Liver (tissue), 9 donors: ENCODE measurements around the gene NXT1. TPM values are rescaled to one million over a fixed set of nuclear protein-coding genes. Genes with fewer than 3 reads are reported as not detected.

Source experiments
- DNase-seq: peaks from one replicate; pipeline ENCODE4 v3.0.0-alpha.2; 2017; ENCODE audit warnings: low spot score
- H3K27ac ChIP-seq, 2 donors: one replicate each; pipeline ENCODE4 v1.7.0; 2013; ENCODE audit warnings: inconsistent platforms in 2 of 2, low read length in 2 of 2, control low read depth in 1 of 2, low read depth in 1 of 2, mild to moderate bottlenecking in 1 of 2
- H3K27me3 ChIP-seq, 4 donors: one replicate each; pipeline versions ENCODE4 v1.6.1 to v1.7.0; 2013; ENCODE audit warnings: low read length in 3 of 4, inconsistent platforms in 1 of 4, mild to moderate bottlenecking in 1 of 4, moderate library complexity in 1 of 4; ENCODE audit not compliant: control insufficient read depth in 4 of 4, insufficient read depth in 4 of 4
- H3K36me3 ChIP-seq, 4 donors: one replicate each; pipeline versions ENCODE4 v1.6.1 to v1.7.0; 2013; ENCODE audit warnings: low read length in 3 of 4, mild to moderate bottlenecking in 3 of 4, low read depth in 1 of 4, moderate library complexity in 1 of 4; ENCODE audit not compliant: control insufficient read depth in 4 of 4, insufficient read depth in 3 of 4
- H3K4me1 ChIP-seq, 4 donors: one replicate each; pipeline versions ENCODE4 v1.6.1 to v1.7.0; 2013; ENCODE audit warnings: low read length in 3 of 4, mild to moderate bottlenecking in 3 of 4, moderate library complexity in 1 of 4; ENCODE audit not compliant: control insufficient read depth in 4 of 4, insufficient read depth in 4 of 4
- H3K4me3 ChIP-seq, 3 donors: one replicate each; pipeline versions ENCODE4 v1.6.1 to v1.7.0; 2013; ENCODE audit warnings: low read length in 3 of 3, control low read depth in 1 of 3, low read depth in 1 of 3, mild to moderate bottlenecking in 1 of 3
- H3K9ac ChIP-seq, 2 donors: one replicate each; pipeline ENCODE4 v1.7.0; 2013; ENCODE audit warnings: low read length in 2 of 2, mild to moderate bottlenecking in 2 of 2, moderate library complexity in 2 of 2, control low read depth in 1 of 2, low read depth in 1 of 2
- H3K9me3 ChIP-seq, 4 donors: one replicate each; pipeline versions ENCODE4 v1.6.1 to v1.7.0; 2013; ENCODE audit warnings: low read length in 3 of 4; ENCODE audit not compliant: control insufficient read depth in 4 of 4
- EGR1 ChIP-seq, 2 donors: IDR thresholded peaks; 2 replicates each; pipeline ENCODE4 v1.6.1; 2016 to 2018; ENCODE audit warnings: antibody characterized with exemption in 2 of 2, low read depth in 2 of 2
- FOXA1 ChIP-seq: IDR thresholded peaks from 2 replicates; pipeline ENCODE4 v1.6.1; 2016; ENCODE audit warnings: antibody characterized with exemption
- GABPA ChIP-seq, 2 donors: IDR thresholded peaks in 1 of 2; conservative IDR thresholded peaks in 1 of 2; 2 replicates each; pipeline ENCODE4 v1.6.1; 2016; ENCODE audit warnings: antibody characterized with exemption in 2 of 2, mild to moderate bottlenecking in 1 of 2, moderate library complexity in 1 of 2
- HNF4A ChIP-seq, 2 donors: conservative IDR thresholded peaks; 2 replicates each; pipeline ENCODE4 v1.6.1; 2016; ENCODE audit warnings: antibody characterized with exemption in 2 of 2, mild to moderate bottlenecking in 2 of 2
- HNF4G ChIP-seq: IDR thresholded peaks from 2 replicates; pipeline ENCODE4 v1.6.1; 2016; ENCODE audit warnings: antibody characterized with exemption
- JUND ChIP-seq, 2 donors: IDR thresholded peaks; 2 replicates each; pipeline ENCODE4 v1.6.1; 2016; ENCODE audit warnings: antibody characterized with exemption in 2 of 2
- NR2F2 ChIP-seq: IDR thresholded peaks from 2 replicates; pipeline ENCODE4 v1.6.1; 2016; ENCODE audit warnings: antibody characterized with exemption
- RAD21 ChIP-seq, 2 donors: IDR thresholded peaks; 2 replicates each; pipeline ENCODE4 v1.6.1; 2016; ENCODE audit warnings: antibody characterized with exemption in 2 of 2, mild to moderate bottlenecking in 2 of 2
- RXRA ChIP-seq, 2 donors: IDR thresholded peaks; 2 replicates each; pipeline ENCODE4 v1.6.1; 2017 to 2018; ENCODE audit warnings: antibody characterized with exemption in 2 of 2, mild to moderate bottlenecking in 1 of 2
- SP1 ChIP-seq: IDR thresholded peaks from 2 replicates; pipeline ENCODE4 v1.6.1; 2018; ENCODE audit warnings: antibody characterized with exemption, mild to moderate bottlenecking
- YY1 ChIP-seq: IDR thresholded peaks from 2 replicates; pipeline ENCODE4 v1.6.1; 2016; ENCODE audit warnings: antibody characterized with exemption, mild to moderate bottlenecking
- WGBS: extraction: QIAGEN DNeasy Blood & Tissue Kit; methylation state at CpG from one replicate; pipeline ENCODE4 v1.1.7; 2013; 5-methylcytosine and 5-hydroxymethylcytosine counted together
- polyA plus RNA-seq, 2 donors: library from polyadenylated mRNA; stranded (reverse) in 1 of 2; unstranded in 1 of 2; fragments of 200-250 nt in 1 of 2; fragments of >200 nt in 1 of 2; fragmentation: Nextera tagmentation in 1 of 2; extraction: Ambion mirVana in 1 of 2; gene quantifications; one replicate each; pipeline versions ENCODE4 v1.2.1 to v1.2.3, GENCODE V29; 2013 to 2015
- total RNA-seq, 2 donors: library from RNA; depleted of rRNA; stranded (reverse); fragments of >200 nt; gene quantifications; one replicate each; pipeline ENCODE4 v1.2.3, GENCODE V29; 2014
- TF ChIP-seq, protein P1 (sequence below): IDR thresholded peaks from 2 replicates; pipeline ENCODE4 v1.6.1; 2016; ENCODE audit warnings: antibody characterized with exemption
- TF ChIP-seq, protein P2 (sequence below): IDR thresholded peaks from 2 replicates; pipeline ENCODE4 v1.6.1; 2016; ENCODE audit warnings: antibody characterized with exemption
- TF ChIP-seq, protein P3 (sequence below): IDR thresholded peaks from 2 replicates; pipeline ENCODE4 v1.6.1; 2016; ENCODE audit warnings: antibody characterized with exemption, mild to moderate bottlenecking
- TF ChIP-seq, protein P4 (sequence below): IDR thresholded peaks from 2 replicates; pipeline ENCODE4 v1.6.1; 2016; ENCODE audit warnings: antibody characterized with exemption
- TF ChIP-seq, protein P5 (sequence below): fragments of 150-350 bp; IDR thresholded peaks from 2 replicates; pipeline ENCODE4 v1.5.1; 2017; ENCODE audit warnings: improper control_type of control experiment, low read depth, low read length; ENCODE audit not compliant: missing input control
- donor health status: healthy.
- donor health status: healthy.
- donor health status: healthy.
- donor health status: healthy.
- donor health status: healthy.

NXT1 gene
- total and polyA plus RNA-seq, 4 donors, result 5.7 to 9.6 (median 8.8) TPM

DNA sequence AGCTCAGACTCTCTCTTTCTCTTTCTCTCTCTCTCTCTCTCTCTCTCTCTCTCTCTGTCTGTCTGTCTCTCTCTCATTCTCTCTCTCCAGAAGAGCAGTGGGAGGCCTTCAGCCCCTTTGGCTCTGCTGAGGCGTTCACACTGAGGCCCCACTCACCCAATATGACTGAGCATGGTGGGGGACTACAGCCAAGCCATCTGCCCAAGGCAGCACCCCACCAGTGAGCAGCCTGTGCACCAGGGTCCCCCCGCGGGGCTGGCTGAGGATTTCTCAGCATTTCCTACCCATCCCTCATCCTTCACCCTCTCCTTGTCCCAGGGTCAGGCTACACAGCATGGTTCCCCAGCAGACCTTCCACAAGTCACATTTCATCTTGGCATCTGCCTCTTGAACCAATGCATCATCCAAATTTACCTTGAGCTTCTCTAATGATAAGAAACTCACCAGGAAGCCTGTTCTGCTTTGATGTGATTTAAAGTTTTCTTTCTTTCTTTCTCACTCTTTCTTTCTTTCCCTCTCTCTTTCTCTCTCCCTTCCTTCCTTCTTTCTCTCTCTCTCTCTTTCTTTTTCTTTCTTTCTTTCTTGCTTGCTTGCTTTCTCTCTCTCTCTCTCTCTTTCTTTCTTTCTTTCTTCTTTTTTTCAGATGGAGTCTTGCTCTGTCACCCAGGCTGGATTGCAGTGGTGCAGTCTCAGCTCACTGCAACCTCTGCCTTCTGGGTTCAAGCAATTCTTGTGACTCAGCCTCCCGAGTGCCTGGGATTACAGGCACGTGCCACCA is 47.1 kb upstream of the NXT1 start:
- TF ChIP-seq, protein P1, sequence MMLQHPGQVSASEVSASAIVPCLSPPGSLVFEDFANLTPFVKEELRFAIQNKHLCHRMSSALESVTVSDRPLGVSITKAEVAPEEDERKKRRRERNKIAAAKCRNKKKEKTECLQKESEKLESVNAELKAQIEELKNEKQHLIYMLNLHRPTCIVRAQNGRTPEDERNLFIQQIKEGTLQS, result no peak
- TF ChIP-seq FOXA1 (no peak), RAD21 (IDR thresholded peaks at IDR 0.05) (no peak), GABPA (IDR thresholded peaks at IDR 0.05 in 1 of 2, conservative IDR thresholded peaks at IDR 0.05 in 1 of 2) (no peak), NR2F2 (no peak), EGR1 (IDR thresholded peaks at IDR 0.05; ENCODE audit: low read depth in 2 of 2) (no peak)
- TF ChIP-seq, protein P2, sequence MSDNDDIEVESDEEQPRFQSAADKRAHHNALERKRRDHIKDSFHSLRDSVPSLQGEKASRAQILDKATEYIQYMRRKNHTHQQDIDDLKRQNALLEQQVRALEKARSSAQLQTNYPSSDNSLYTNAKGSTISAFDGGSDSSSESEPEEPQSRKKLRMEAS, result no peak
- 73% methylated on average over 5 of the region's 5 CpGs for WGBS
- DNase-seq, result no peak

DNA sequence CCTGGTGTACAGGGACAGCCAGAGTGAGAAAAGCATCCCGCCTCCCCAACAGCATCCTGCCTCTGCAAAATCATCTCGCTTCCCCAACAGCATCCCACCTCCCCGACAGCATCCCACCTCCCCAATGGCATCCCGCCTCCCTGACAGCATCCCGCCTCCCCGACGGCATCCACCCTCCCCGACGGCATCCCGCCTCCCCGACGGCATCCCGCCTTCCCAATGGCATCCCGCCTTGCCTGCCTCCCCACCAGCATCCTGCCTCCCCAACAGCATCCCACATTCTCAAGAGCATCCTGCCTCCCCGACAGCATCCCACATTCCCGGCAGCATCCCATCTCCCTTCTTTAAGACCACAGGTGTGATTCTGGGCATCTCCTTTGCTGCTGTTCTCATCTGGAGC is 46.0 kb upstream of the NXT1 start:
- no peaks in the 10 kb centered on the region for H3K4me1 ChIP-seq
- H3K4me3 ChIP-seq, result no peak overlapping the region
- H3K36me3 ChIP-seq, result no peaks in the 10 kb centered on the region
- no peak for DNase-seq
- H3K27me3 ChIP-seq, result no peaks in the 10 kb centered on the region
- no peak overlapping the region for H3K9ac ChIP-seq
- no peaks in the 10 kb centered on the region for H3K9me3 ChIP-seq
- no peak for TF ChIP-seq EGR1 (IDR thresholded peaks at IDR 0.05; ENCODE audit: low read depth in 2 of 2)
- TF ChIP-seq HNF4G, result no peak
- TF ChIP-seq, protein P3, sequence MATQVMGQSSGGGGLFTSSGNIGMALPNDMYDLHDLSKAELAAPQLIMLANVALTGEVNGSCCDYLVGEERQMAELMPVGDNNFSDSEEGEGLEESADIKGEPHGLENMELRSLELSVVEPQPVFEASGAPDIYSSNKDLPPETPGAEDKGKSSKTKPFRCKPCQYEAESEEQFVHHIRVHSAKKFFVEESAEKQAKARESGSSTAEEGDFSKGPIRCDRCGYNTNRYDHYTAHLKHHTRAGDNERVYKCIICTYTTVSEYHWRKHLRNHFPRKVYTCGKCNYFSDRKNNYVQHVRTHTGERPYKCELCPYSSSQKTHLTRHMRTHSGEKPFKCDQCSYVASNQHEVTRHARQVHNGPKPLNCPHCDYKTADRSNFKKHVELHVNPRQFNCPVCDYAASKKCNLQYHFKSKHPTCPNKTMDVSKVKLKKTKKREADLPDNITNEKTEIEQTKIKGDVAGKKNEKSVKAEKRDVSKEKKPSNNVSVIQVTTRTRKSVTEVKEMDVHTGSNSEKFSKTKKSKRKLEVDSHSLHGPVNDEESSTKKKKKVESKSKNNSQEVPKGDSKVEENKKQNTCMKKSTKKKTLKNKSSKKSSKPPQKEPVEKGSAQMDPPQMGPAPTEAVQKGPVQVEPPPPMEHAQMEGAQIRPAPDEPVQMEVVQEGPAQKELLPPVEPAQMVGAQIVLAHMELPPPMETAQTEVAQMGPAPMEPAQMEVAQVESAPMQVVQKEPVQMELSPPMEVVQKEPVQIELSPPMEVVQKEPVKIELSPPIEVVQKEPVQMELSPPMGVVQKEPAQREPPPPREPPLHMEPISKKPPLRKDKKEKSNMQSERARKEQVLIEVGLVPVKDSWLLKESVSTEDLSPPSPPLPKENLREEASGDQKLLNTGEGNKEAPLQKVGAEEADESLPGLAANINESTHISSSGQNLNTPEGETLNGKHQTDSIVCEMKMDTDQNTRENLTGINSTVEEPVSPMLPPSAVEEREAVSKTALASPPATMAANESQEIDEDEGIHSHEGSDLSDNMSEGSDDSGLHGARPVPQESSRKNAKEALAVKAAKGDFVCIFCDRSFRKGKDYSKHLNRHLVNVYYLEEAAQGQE, result no peak
- no peak for TF ChIP-seq YY1
- no peak for TF ChIP-seq NR2F2
- no peak for TF ChIP-seq HNF4A (conservative IDR thresholded peaks at IDR 0.05)
- TF ChIP-seq, protein P4, sequence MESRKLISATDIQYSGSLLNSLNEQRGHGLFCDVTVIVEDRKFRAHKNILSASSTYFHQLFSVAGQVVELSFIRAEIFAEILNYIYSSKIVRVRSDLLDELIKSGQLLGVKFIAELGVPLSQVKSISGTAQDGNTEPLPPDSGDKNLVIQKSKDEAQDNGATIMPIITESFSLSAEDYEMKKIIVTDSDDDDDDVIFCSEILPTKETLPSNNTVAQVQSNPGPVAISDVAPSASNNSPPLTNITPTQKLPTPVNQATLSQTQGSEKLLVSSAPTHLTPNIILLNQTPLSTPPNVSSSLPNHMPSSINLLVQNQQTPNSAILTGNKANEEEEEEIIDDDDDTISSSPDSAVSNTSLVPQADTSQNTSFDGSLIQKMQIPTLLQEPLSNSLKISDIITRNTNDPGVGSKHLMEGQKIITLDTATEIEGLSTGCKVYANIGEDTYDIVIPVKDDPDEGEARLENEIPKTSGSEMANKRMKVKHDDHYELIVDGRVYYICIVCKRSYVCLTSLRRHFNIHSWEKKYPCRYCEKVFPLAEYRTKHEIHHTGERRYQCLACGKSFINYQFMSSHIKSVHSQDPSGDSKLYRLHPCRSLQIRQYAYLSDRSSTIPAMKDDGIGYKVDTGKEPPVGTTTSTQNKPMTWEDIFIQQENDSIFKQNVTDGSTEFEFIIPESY, result no peak
- TF ChIP-seq GABPA (IDR thresholded peaks at IDR 0.05 in 1 of 2, conservative IDR thresholded peaks at IDR 0.05 in 1 of 2), result no peak
- TF ChIP-seq JUND (IDR thresholded peaks at IDR 0.05), result no peak
- no peak for TF ChIP-seq RAD21 (IDR thresholded peaks at IDR 0.05)
- TF ChIP-seq FOXA1, result no peak
- TF ChIP-seq RXRA (IDR thresholded peaks at IDR 0.05), result no peak
- TF ChIP-seq, protein P1, result no peak
- no peak for TF ChIP-seq SP1
- TF ChIP-seq, protein P5, sequence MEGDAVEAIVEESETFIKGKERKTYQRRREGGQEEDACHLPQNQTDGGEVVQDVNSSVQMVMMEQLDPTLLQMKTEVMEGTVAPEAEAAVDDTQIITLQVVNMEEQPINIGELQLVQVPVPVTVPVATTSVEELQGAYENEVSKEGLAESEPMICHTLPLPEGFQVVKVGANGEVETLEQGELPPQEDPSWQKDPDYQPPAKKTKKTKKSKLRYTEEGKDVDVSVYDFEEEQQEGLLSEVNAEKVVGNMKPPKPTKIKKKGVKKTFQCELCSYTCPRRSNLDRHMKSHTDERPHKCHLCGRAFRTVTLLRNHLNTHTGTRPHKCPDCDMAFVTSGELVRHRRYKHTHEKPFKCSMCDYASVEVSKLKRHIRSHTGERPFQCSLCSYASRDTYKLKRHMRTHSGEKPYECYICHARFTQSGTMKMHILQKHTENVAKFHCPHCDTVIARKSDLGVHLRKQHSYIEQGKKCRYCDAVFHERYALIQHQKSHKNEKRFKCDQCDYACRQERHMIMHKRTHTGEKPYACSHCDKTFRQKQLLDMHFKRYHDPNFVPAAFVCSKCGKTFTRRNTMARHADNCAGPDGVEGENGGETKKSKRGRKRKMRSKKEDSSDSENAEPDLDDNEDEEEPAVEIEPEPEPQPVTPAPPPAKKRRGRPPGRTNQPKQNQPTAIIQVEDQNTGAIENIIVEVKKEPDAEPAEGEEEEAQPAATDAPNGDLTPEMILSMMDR, result no peak
- H3K27ac ChIP-seq, result no peak overlapping the region
- 87% methylated on average over 16 of the region's 16 CpGs for WGBS

More for the DNA sequence above, 47.1 kb upstream of the NXT1 start:
- Histone ChIP-seq H3K27ac (no peak overlapping the region), H3K4me1 (no peaks in the 10 kb centered on the region), H3K36me3 (no peaks in the 10 kb centered on the region), H3K27me3 (no peaks in the 10 kb centered on the region), H3K9ac (no peak overlapping the region), H3K9me3 (no peaks in the 10 kb centered on the region), H3K4me3 (no peak overlapping the region)
